Breast epithelium (tissue), 4 donors: Measurements from ENCODE around the gene POLR1G. TPM values are rescaled to one million over a fixed set of nuclear protein-coding genes. Genes with fewer than 3 reads are reported as not detected.
"Not testable (repeated sequence)": the region's sequence is repeated elsewhere in the genome, so short reads cannot be mapped to it uniquely, and the experiment has no call there.

Experiments
- DNase-seq, 2 donors: peaks; one replicate each; pipeline ENCODE4 v3.0.0-alpha.2; 2019; ENCODE audit warnings: low spot score in 2 of 2
- H3K27ac ChIP-seq, 2 donors: fragments of 200-600 bp; sonication (generic) in 1 of 2; one replicate each; pipeline ENCODE4 v1.5.1; 2016 to 2019; ENCODE audit warnings: mild to moderate bottlenecking in 1 of 2
- H3K27me3 ChIP-seq, 2 donors: fragments of 200-600 bp; sonication (generic) in 1 of 2; one replicate each; pipeline versions ENCODE4 v1.5.1 to v1.6.0; 2017 to 2019; ENCODE audit warnings: control low read depth in 1 of 2, mild to moderate bottlenecking in 1 of 2
- H3K36me3 ChIP-seq: fragments of 200-600 bp; one replicate; pipeline ENCODE4 v1.5.1; 2019
- H3K4me1 ChIP-seq, 2 donors: fragments of 200-600 bp; sonication (generic); one replicate each; pipeline ENCODE4 v1.5.1; 2016 to 2019; ENCODE audit warnings: control low read depth in 1 of 2
- H3K4me3 ChIP-seq, 3 donors: fragments of 200-600 bp; sonication (generic); 1 replicate in 2 of 3; 2 replicates in 1 of 3; pipeline ENCODE4 v1.5.1; 2016 to 2019; ENCODE audit warnings: mild to moderate bottlenecking in 3 of 3, moderate library complexity in 2 of 3
- H3K9me3 ChIP-seq, 2 donors: fragments of 200-600 bp; sonication (generic) in 1 of 2; one replicate each; pipeline ENCODE4 v1.5.1; 2016 to 2019; ENCODE audit warnings: control low read depth in 1 of 2
- CTCF ChIP-seq, 3 donors: fragments of 450-650 bp; IDR thresholded peaks; one replicate each; pipeline ENCODE4 v1.5.1; 2016 to 2017; ENCODE audit warnings: antibody characterized with exemption in 3 of 3, mild to moderate bottlenecking in 3 of 3, moderate library complexity in 3 of 3
- POLR2A ChIP-seq: fragments of 450-650 bp; IDR thresholded peaks from one replicate; pipeline ENCODE4 v1.6.1; 2016; ENCODE audit warnings: antibody characterized with exemption, mild to moderate bottlenecking, moderate library complexity
- POLR2AphosphoS5 ChIP-seq, 3 donors: sonication (generic); formaldehyde crosslinking; IDR thresholded peaks; one replicate each; pipeline ENCODE4 v1.6.1; 2017; ENCODE audit warnings: antibody characterized with exemption in 3 of 3
- intact Hi-C: fragments of 100-400 bp; cut with DNase I; formaldehyde crosslinking; loops from one replicate; pipeline ENCODE4 v1.15.1; 2023; ENCODE audit warnings: low total_unique reads
- total RNA-seq, 3 donors: library from RNA; depleted of rRNA; stranded (reverse); fragments of >200 nt; gene quantifications; one replicate each; pipeline ENCODE4 v1.1.0, GENCODE V29; 2016

Gene POLR1G
- total RNA-seq, 3 donors from 2014 or later = 2.6 to 6.9 (median 5.3) TPM

GRCh38 chr19:45404557-45405434 lies 1.6 kb upstream of the POLR1G start, which contains the start of gene PPP1R13L:
TSS of gene PPP1R13L (minus strand) at chr19:45405069. CDS start at chr19:45398318, 6,751 bp downstream.
- H3K9me3 ChIP-seq = no peaks in the 10 kb centered on the region
- no peaks in the 10 kb centered on the region for H3K27me3 ChIP-seq
- peak; percentile 96 for DNase-seq
- H3K4me1 ChIP-seq = peaks cover 4 to 16% of the 10 kb centered on the region in 2 donors
- TF ChIP-seq POLR2A (peak; percentile 61), CTCF (IDR thresholded peaks at IDR 0.05) (no peak), POLR2AphosphoS5 (IDR thresholded peaks at IDR 0.05) (peak; percentile 14 to 95 (median 43))
- H3K27ac ChIP-seq = peak within 1 kb of the TSS; percentile 97 to 99
- H3K36me3 ChIP-seq = no peaks in the 10 kb centered on the region
- peak within 1 kb of the TSS; percentile 61 to 80 (median 66) for H3K4me3 ChIP-seq
- intact Hi-C loops = no loop called here

GRCh38 chr19:45405435-45406225 lies 814 bp upstream of the POLR1G start:
- Histone ChIP-seq H3K27me3 (no peaks in the 10 kb centered on the region), H3K36me3 (no peaks in the 10 kb centered on the region), H3K4me1 (peaks cover 4 to 16% of the 10 kb centered on the region in 2 donors), H3K9me3 (no peaks in the 10 kb centered on the region), H3K4me3 (peak overlapping the region; percentile 61 to 80 (median 66)), H3K27ac (peak overlapping the region; percentile 97 to 99)
- intact Hi-C loops = loop anchor here (2.0 kb wide), 1 partner anchor 17 kb away; the partner anchor contains the start of gene ERCC1
- TF ChIP-seq POLR2AphosphoS5 (IDR thresholded peaks at IDR 0.05) (peak; percentile 65 to 88 (median 76)), CTCF (IDR thresholded peaks at IDR 0.05) (no peak)
- peak; percentile 91 to 95 for DNase-seq

GRCh38 chr19:45407091-45407375 lies 589 bp downstream of the POLR1G start:
- H3K4me3 ChIP-seq = peak overlapping the region; percentile 61 to 80 (median 66)
- H3K36me3 ChIP-seq = no peaks in the 10 kb centered on the region
- intact Hi-C loops = loop anchor here (2.0 kb wide), 1 partner anchor 16 kb away; the partner anchor contains the start of gene ERCC1
- no peaks in the 10 kb centered on the region for H3K9me3 ChIP-seq
- DNase-seq = no peak
- no peak for TF ChIP-seq CTCF (IDR thresholded peaks at IDR 0.05)
- TF ChIP-seq POLR2AphosphoS5 (IDR thresholded peaks at IDR 0.05) = no peak
- no peaks in the 10 kb centered on the region for H3K27me3 ChIP-seq
- peaks cover 4 to 16% of the 10 kb centered on the region in 2 donors for H3K4me1 ChIP-seq
- H3K27ac ChIP-seq = peak overlapping the region in 1 of 2 donors; percentile 97

- not testable (repeated sequence) for H3K4me3 ChIP-seq, H3K36me3 ChIP-seq, H3K27me3 ChIP-seq, H3K9me3 ChIP-seq, DNase-seq, H3K27ac ChIP-seq
- intact Hi-C loops = loop anchor here (2.0 kb wide), 1 partner anchor 15 kb away; the partner anchor contains the start of gene ERCC1
- peaks cover 2 to 16% of the 10 kb centered on the region in 2 donors for H3K4me1 ChIP-seq
Measured at GRCh38 chr19:45407585-45407984, 1.1 kb downstream of the POLR1G start.

- Histone ChIP-seq H3K36me3 (no peaks in the 10 kb centered on the region), H3K4me1 (peaks cover 0 to 16% of the 10 kb centered on the region in 2 donors), H3K4me3 (no peak overlapping the region), H3K9me3 (no peaks in the 10 kb centered on the region), H3K27ac (no peak overlapping the region), H3K27me3 (no peaks in the 10 kb centered on the region)
- DNase-seq = no peak
- intact Hi-C loops = no loop called here
- no peak for TF ChIP-seq POLR2AphosphoS5 (IDR thresholded peaks at IDR 0.05)
- TF ChIP-seq POLR2A = no peak
- TF ChIP-seq CTCF (IDR thresholded peaks at IDR 0.05) = no peak
Measured at GRCh38 chr19:45408121-45408520, 1.7 kb downstream of the POLR1G start.
